AG04450 (cell line): ENCODE results near the gene ITPK1. TPM values are rescaled to one million over a fixed set of nuclear protein-coding genes. Genes with fewer than 3 reads are reported as not detected.

Experiments
- CTCF ChIA-PET: fragments of 300-600, 350-600 bp; formaldehyde crosslinking; extraction: SDS; loops from one replicate; lab custom pipeline; 2022; ENCODE audit warnings: antibody characterized with exemption, inconsistent platforms; lab: Charles Lee
- POLR2A ChIA-PET: fragments of 350-600 bp; formaldehyde crosslinking; extraction: SDS; loops from one replicate; lab custom pipeline; 2021; ENCODE audit warnings: antibody characterized with exemption, inconsistent platforms; lab: Yijun Ruan, JAX
- DNase-seq: peaks from one replicate; pipeline ENCODE4 v3.0.0-alpha.2; 2011; ENCODE audit warnings: low read depth, low spot score
- H3K27ac ChIP-seq: one replicate; pipeline ENCODE4 v1.5.1; 2012; ENCODE audit warnings: low read depth, low read length, control low read depth
- H3K27me3 ChIP-seq: one replicate; pipeline ENCODE4 v1.6.0; 2012; ENCODE audit warnings: low read length; ENCODE audit not compliant: control insufficient read depth, insufficient read depth
- H3K4me3 ChIP-seq: 2 replicates; pipeline ENCODE4 v1.5.1; 2011; ENCODE audit warnings: mild to moderate bottlenecking, low read depth, low read length, control low read depth
- H3K9me3 ChIP-seq: 2 replicates; pipeline ENCODE4 v1.5.1; 2012; ENCODE audit warnings: low read length; ENCODE audit not compliant: control insufficient read depth, insufficient read depth
- polyA plus RNA-seq: library from polyadenylated mRNA; depleted of rRNA; stranded (reverse); fragments of >200 nt; gene quantifications from 2 replicates; pipeline ENCODE4 v1.2.3, GENCODE V29; 2011
- TF ChIP-seq, protein P1 (sequence below): IDR thresholded peaks from 2 replicates; pipeline ENCODE4 v1.5.1; 2011; ENCODE audit warnings: low read depth, low read length, control low read depth, inconsistent platforms

The ITPK1 gene
- polyA plus RNA-seq, 1 experiment, result 13.6 TPM

DNA sequence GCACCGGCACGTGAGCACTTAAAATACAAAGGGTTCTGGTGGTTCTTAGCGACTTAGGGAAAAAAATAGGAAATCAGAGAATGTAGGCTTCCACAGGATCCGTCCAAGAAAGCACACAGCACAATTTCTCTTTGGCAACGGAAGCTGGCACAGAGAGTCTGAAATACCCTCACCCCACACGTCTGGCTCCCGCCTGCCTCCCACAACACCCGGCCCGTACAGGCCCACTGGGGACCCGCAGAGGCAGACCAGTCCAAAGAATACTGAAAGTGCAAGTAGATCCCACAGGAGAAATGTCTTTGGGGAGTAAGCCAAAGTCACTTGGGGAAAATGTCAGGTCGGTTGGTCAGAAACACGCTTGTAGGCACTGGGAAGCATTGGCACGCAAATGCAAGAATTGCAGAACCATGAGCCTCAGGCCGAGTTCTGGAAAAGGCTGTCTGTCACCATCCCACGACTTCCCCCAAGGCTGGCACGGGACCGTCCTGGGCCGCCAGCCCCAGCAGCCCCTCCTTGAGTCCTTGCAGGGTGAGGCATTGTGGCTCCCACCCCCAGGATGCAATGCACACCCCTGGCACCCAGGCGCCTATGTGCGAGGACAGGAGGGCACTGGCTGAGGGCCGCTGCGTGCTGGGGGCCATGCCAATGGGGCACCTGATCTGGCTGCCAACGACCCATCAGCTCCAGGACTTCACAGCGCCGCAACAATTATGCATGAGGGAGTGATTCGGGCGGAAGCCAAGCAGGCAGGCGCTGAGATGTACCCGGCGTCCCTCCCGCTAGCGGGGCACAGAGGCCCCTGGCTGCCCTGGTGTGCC lies 163.0 kb downstream of the ITPK1 start:
- DNase-seq, result no peak
- H3K9me3 ChIP-seq, result no peaks in the 10 kb centered on the region
- ChIA-PET CTCF (interaction anchor here (0.6 to 5.2 kb wide), 34 partner anchors 7 to 266 kb away, joined by 3 to 58 read pairs (median 4); no protein-coding TSS in a partner anchor), POLR2A (no interaction called here)
- no peak overlapping the region for H3K4me3 ChIP-seq
- TF ChIP-seq, protein P1, sequence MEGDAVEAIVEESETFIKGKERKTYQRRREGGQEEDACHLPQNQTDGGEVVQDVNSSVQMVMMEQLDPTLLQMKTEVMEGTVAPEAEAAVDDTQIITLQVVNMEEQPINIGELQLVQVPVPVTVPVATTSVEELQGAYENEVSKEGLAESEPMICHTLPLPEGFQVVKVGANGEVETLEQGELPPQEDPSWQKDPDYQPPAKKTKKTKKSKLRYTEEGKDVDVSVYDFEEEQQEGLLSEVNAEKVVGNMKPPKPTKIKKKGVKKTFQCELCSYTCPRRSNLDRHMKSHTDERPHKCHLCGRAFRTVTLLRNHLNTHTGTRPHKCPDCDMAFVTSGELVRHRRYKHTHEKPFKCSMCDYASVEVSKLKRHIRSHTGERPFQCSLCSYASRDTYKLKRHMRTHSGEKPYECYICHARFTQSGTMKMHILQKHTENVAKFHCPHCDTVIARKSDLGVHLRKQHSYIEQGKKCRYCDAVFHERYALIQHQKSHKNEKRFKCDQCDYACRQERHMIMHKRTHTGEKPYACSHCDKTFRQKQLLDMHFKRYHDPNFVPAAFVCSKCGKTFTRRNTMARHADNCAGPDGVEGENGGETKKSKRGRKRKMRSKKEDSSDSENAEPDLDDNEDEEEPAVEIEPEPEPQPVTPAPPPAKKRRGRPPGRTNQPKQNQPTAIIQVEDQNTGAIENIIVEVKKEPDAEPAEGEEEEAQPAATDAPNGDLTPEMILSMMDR, result no peak
- no peaks in the 10 kb centered on the region for H3K27me3 ChIP-seq
- H3K27ac ChIP-seq, result no peak overlapping the region

DNA sequence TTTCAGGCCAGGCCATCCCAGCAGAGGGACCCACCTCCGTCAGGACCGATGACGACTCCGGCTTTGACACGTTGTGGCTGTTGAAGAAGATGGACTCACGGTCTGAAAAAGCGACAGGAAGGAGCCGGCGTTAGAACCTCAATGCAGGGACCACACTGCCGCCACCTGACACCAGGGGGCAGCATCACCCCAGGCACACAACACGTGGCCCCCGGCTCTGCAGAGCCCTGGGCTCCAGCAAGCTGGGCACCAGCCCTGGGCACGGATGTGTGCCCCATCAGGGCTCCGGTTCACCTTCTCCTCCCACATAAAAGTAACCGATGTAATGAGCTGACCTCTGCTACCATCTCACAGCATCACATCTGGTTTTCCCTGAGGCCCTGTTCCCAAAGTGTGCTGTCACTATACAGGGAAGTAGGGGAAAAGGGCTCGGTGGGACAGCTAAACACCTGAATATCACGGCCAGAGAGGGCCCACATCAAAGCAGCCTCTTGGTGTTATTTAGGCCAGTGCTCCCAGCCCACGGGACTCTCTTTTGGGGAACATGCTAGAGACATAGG lies 163.7 kb downstream of the ITPK1 start:
- no peak overlapping the region for H3K27ac ChIP-seq
- DNase-seq, result peak; percentile 18
- CTCF ChIA-PET, result interaction anchor here (0.6 to 5.2 kb wide), 33 partner anchors 8 to 267 kb away, joined by 3 to 58 read pairs (median 4); no protein-coding TSS in a partner anchor
- POLR2A ChIA-PET, result no interaction called here
- H3K4me3 ChIP-seq, result no peak overlapping the region
- H3K9me3 ChIP-seq, result no peaks in the 10 kb centered on the region
- H3K27me3 ChIP-seq, result no peaks in the 10 kb centered on the region
- TF ChIP-seq, protein P1, result peak; percentile 92

DNA sequence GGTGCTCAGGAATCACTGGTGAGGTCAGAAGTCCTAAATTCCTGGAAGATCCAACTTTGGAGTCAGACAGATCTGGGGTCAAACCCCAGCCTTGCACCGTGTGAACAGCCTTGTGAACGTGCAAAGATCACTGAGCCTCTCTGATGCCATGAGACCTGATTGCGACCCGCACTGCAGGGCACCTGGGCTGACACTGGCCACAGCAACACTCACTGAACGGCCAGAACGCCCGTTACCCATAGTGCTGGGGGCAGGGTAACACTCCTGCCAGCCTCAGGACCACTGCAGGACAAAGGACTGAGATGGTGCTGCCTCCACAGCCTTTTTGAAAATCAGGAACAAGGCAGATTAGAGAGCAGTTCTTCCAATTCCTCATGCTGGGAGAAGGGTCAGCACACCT lies 164.5 kb downstream of the ITPK1 start:
- H3K9me3 ChIP-seq, result no peaks in the 10 kb centered on the region; the same call in 1 of the 2 replicates
- no peak overlapping the region for H3K27ac ChIP-seq
- TF ChIP-seq, protein P1, result no peak
- DNase-seq, result no peak
- no peak overlapping the region for H3K4me3 ChIP-seq
- ChIA-PET POLR2A (interaction anchor here (0.5 kb wide), 1 partner anchor 176 kb away, joined by 4 read pairs; no protein-coding TSS in a partner anchor), CTCF (interaction anchor here (1.3 to 5.2 kb wide), 9 partner anchors 11 to 228 kb away, joined by 3 to 58 read pairs (median 15); no protein-coding TSS in a partner anchor)
- H3K27me3 ChIP-seq, result no peaks in the 10 kb centered on the region

DNA sequence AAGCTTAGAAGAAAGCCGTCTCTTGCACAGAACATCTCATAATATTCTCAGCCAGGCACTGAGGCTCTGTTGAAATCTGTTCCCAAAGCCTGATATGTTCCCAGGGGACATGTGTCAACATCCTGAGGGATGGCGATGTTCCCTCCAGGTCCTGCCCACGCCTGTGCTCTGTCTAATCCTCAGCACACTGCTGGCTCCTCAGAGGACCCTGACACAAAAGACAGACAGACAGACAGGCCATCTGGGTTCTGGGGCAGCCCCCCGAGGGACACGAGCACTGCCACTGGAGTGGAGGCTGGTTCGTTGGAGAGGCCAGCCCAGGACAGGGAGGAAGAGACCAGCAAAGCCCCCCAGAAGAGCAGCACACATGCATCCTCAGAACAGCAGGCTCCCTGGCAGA lies 165.0 kb downstream of the ITPK1 start:
- Histone ChIP-seq H3K9me3 (no peaks in the 10 kb centered on the region; the same call in 1 of the 2 replicates), H3K27ac (no peak overlapping the region), H3K4me3 (no peak overlapping the region), H3K27me3 (no peaks in the 10 kb centered on the region)
- ChIA-PET POLR2A (no interaction called here), CTCF (interaction anchor here (0.6 kb wide), 1 partner anchor 271 kb away, joined by 3 read pairs; no protein-coding TSS in a partner anchor)
- no peak for DNase-seq
- TF ChIP-seq, protein P1, result no peak
